Glutamatergic neuron (in vitro differentiated cells): Measurements from ENCODE around the gene ETV5. TPM values are rescaled to one million over a fixed set of nuclear protein-coding genes. Genes with fewer than 3 reads are reported as not detected.

Experiments used
- DNase-seq: peaks from one replicate; pipeline ENCODE4 v3.0.0; 2022
- H3K27ac Mint-ChIP-seq: one replicate; pipeline ENCODE4 v1.8.0; 2020; ENCODE audit warnings: mild to moderate bottlenecking, mixed read lengths, inconsistent platforms; ENCODE audit not compliant: unreplicated experiment
- H3K27me3 Mint-ChIP-seq: one replicate; pipeline ENCODE4 v1.8.0; 2020; ENCODE audit warnings: mild to moderate bottlenecking, moderate library complexity, mixed read lengths, inconsistent platforms; ENCODE audit not compliant: unreplicated experiment
- H3K36me3 Mint-ChIP-seq: one replicate; pipeline ENCODE4 v1.8.0; 2020; ENCODE audit warnings: mild to moderate bottlenecking, mixed read lengths, inconsistent platforms; ENCODE audit not compliant: unreplicated experiment
- H3K4me1 Mint-ChIP-seq: one replicate; pipeline ENCODE4 v1.8.0; 2020; ENCODE audit warnings: mild to moderate bottlenecking, low read depth, mixed read lengths, inconsistent platforms; ENCODE audit not compliant: unreplicated experiment
- H3K4me3 Mint-ChIP-seq: one replicate; pipeline ENCODE4 v1.8.0; 2020; ENCODE audit warnings: mild to moderate bottlenecking, mixed read lengths, inconsistent platforms; ENCODE audit not compliant: unreplicated experiment
- H3K9me3 Mint-ChIP-seq: one replicate; pipeline ENCODE4 v1.8.0; 2020; ENCODE audit warnings: mild to moderate bottlenecking, moderate library complexity, mixed read lengths, inconsistent platforms; ENCODE audit not compliant: unreplicated experiment
- CTCF ChIP-seq: fragments of 200-600 bp; sonication (generic); IDR thresholded peaks from one replicate; pipeline ENCODE4 v1.5.0; 2021; ENCODE audit not compliant: partially characterized antibody, unreplicated experiment
- total RNA-seq: library from RNA; stranded (reverse); fragmentation: NEBNext Ultra II Directional; extraction: Animal tissue kit (Norgen Biotek cat#: 25700); gene quantifications from one replicate; pipeline ENCODE4 v1.2.1, GENCODE V29; 2021; ENCODE audit not compliant: unreplicated experiment

The ETV5 gene
- total RNA-seq, 1 donor from 2014 or later = 16.9 TPM

- H3K9me3 Mint-ChIP-seq = no peaks in the 10 kb centered on the region
- H3K27me3 Mint-ChIP-seq = peaks cover 2% of the 10 kb centered on the region
- peaks cover 2% of the 10 kb centered on the region for H3K36me3 Mint-ChIP-seq
- peaks cover 15% of the 10 kb centered on the region for H3K4me1 Mint-ChIP-seq
- peak overlapping the region; percentile 24 for H3K27ac Mint-ChIP-seq
- no peak overlapping the region for H3K4me3 Mint-ChIP-seq
- no peak for TF ChIP-seq CTCF
- no peak for DNase-seq
Observed at GRCh38 chr3:186080849-186081438, 27.9 kb downstream of the ETV5 start.

GRCh38 chr3:186079925-186080324 lies 29.0 kb downstream of the ETV5 start:
- DNase-seq = no peak
- Mint-ChIP-seq H3K9me3 (peaks cover 1% of the 10 kb centered on the region), H3K4me1 (peaks cover 15% of the 10 kb centered on the region), H3K4me3 (no peak overlapping the region), H3K36me3 (peaks cover 3% of the 10 kb centered on the region), H3K27ac (no peak overlapping the region), H3K27me3 (peaks cover 4% of the 10 kb centered on the region)
- no peak for TF ChIP-seq CTCF

- H3K9me3 Mint-ChIP-seq = peaks cover 3% of the 10 kb centered on the region
- H3K27ac Mint-ChIP-seq = no peak overlapping the region
- TF ChIP-seq CTCF = no peak
- no peak for DNase-seq
- no peak overlapping the region for H3K4me3 Mint-ChIP-seq
- H3K27me3 Mint-ChIP-seq = peaks cover 4% of the 10 kb centered on the region
- peaks cover 5% of the 10 kb centered on the region for H3K36me3 Mint-ChIP-seq
- H3K4me1 Mint-ChIP-seq = peaks cover 15% of the 10 kb centered on the region
Observed at GRCh38 chr3:186077466-186077865, 31.4 kb downstream of the ETV5 start.

GRCh38 chr3:186075931-186076567 lies 32.8 kb downstream of the ETV5 start:
- no peak for DNase-seq
- Mint-ChIP-seq H3K4me3 (no peak overlapping the region), H3K9me3 (peaks cover 4% of the 10 kb centered on the region), H3K27ac (no peak overlapping the region), H3K27me3 (peaks cover 4% of the 10 kb centered on the region), H3K36me3 (peaks cover 5% of the 10 kb centered on the region), H3K4me1 (peaks cover 12% of the 10 kb centered on the region)
- no peak for TF ChIP-seq CTCF

- Mint-ChIP-seq H3K36me3 (peaks cover 5% of the 10 kb centered on the region), H3K9me3 (peaks cover 4% of the 10 kb centered on the region), H3K4me3 (no peak overlapping the region), H3K4me1 (peaks cover 7% of the 10 kb centered on the region), H3K27ac (no peak overlapping the region), H3K27me3 (peaks cover 4% of the 10 kb centered on the region)
- no peak for DNase-seq
- no peak for TF ChIP-seq CTCF
Observed at GRCh38 chr3:186075489-186075888, 33.4 kb downstream of the ETV5 start.
